Activated CD8-positive, alpha-beta T cell treated with anti-CD3 and anti-CD28 coated beads for 36 hours (primary cell): ENCODE data around the gene CRIM1. TPM values are rescaled to one million over a fixed set of nuclear protein-coding genes. Genes with fewer than 3 reads are reported as not detected.

ENCODE experiments used
- ATAC-seq: fragments of 200-7000 bp; cut with Tn5 transposase; one replicate; pipeline ENCODE4 v1.10.0; 2021; ENCODE audit warnings: mild to moderate bottlenecking, moderate library complexity
- CTCF ChIA-PET: fragments of 350-600 bp; sonication (Branson Sonifier 250); formaldehyde crosslinking; loops from one replicate; lab custom pipeline; 2021; ENCODE audit warnings: antibody characterized with exemption; lab: Charles Lee
- POLR2A ChIA-PET: fragments of 350-600 bp; sonication (Branson Sonifier 250); formaldehyde crosslinking; loops from one replicate; lab custom pipeline; 2021; ENCODE audit warnings: antibody characterized with exemption; lab: Charles Lee
- DNase-seq: peaks from one replicate; pipeline ENCODE4 v3.0.0-alpha.2; 2020
- H3K27ac Mint-ChIP-seq: one replicate; pipeline ENCODE4 v1.8.0; 2021; ENCODE audit warnings: mild to moderate bottlenecking, mixed read lengths
- H3K27me3 Mint-ChIP-seq: one replicate; pipeline ENCODE4 v1.8.0; 2021; ENCODE audit warnings: mixed read lengths
- H3K36me3 Mint-ChIP-seq: one replicate; pipeline ENCODE4 v1.8.0; 2021; ENCODE audit warnings: low read depth, mixed read lengths
- H3K4me1 Mint-ChIP-seq: one replicate; pipeline ENCODE4 v1.8.0; 2021; ENCODE audit warnings: low read depth, mixed read lengths
- H3K4me3 Mint-ChIP-seq: one replicate; pipeline ENCODE4 v1.8.0; 2021; ENCODE audit warnings: mild to moderate bottlenecking, moderate library complexity, mixed read lengths
- H3K9me3 Mint-ChIP-seq: one replicate; pipeline ENCODE4 v1.8.0; 2021; ENCODE audit warnings: mixed read lengths
- intact Hi-C: fragments of 100-400 bp; cut with micrococcal nuclease; formaldehyde crosslinking; loops from one replicate; pipeline ENCODE4 v1.10.0; 2022
- total RNA-seq, 2 experiments: library from RNA; stranded (reverse); gene quantifications; one replicate each; pipeline ENCODE4 v1.2.3, GENCODE V29; 2021
- TF ChIP-seq, protein P1 (sequence below): fragments of 200-600 bp; IDR thresholded peaks from one replicate; pipeline ENCODE4 v1.8.0; 2022; ENCODE audit warnings: antibody characterized with exemption, mild to moderate bottlenecking

The CRIM1 gene
- total RNA-seq, 2 experiments from 2014 or later: 14.4 to 15.9 TPM

DNA sequence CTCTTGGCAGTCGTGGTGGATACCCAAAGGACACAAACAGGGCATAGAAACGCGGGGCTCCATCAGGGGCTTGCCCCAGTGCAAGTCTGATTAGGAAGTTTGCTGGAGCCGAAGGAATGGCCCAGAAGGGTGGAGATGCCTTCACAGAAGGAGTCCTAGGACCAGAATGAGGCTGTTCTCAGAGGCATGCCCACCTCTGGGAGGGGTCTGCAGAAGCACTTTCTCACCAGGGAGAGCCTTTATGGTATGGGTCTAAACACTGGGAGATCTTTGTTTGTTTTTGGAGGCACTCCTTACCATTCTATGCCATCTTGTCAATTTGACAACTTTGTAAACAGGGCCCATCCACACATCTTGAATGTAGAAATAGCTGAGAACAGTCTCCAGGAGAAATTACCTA lies 75.0 kb downstream of the CRIM1 start:
- Mint-ChIP-seq H3K27ac (no peak overlapping the region), H3K36me3 (no peaks in the 10 kb centered on the region), H3K4me1 (no peaks in the 10 kb centered on the region), H3K4me3 (no peak overlapping the region), H3K27me3 (no peaks in the 10 kb centered on the region), H3K9me3 (no peaks in the 10 kb centered on the region)
- intact Hi-C loops: no loop called here
- POLR2A ChIA-PET: no interaction called here
- CTCF ChIA-PET: no interaction called here
- TF ChIP-seq, protein P1, sequence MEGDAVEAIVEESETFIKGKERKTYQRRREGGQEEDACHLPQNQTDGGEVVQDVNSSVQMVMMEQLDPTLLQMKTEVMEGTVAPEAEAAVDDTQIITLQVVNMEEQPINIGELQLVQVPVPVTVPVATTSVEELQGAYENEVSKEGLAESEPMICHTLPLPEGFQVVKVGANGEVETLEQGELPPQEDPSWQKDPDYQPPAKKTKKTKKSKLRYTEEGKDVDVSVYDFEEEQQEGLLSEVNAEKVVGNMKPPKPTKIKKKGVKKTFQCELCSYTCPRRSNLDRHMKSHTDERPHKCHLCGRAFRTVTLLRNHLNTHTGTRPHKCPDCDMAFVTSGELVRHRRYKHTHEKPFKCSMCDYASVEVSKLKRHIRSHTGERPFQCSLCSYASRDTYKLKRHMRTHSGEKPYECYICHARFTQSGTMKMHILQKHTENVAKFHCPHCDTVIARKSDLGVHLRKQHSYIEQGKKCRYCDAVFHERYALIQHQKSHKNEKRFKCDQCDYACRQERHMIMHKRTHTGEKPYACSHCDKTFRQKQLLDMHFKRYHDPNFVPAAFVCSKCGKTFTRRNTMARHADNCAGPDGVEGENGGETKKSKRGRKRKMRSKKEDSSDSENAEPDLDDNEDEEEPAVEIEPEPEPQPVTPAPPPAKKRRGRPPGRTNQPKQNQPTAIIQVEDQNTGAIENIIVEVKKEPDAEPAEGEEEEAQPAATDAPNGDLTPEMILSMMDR: no peak
- ATAC-seq (no peak), DNase-seq (no peak)

DNA sequence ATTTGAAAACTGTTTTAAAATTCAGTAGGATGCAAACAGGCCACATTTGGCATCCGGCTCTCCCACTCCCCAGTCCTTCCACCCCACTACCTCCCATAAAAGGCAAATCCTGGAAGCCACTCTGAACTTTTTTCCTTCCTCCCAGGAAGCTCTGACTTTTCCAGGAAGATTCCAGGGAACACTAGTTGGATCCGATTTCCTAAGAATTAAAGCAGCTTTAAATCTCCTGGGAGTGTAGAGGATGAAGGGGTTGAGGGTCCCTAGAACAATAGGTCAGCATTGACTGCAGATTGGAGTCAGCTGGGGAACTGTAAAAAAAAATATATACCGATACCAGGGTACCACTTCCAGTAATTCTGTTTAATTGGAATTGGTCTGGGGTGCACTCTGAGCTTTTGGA lies 76.9 kb downstream of the CRIM1 start:
- TF ChIP-seq, protein P1: no peak
- Mint-ChIP-seq H3K36me3 (no peaks in the 10 kb centered on the region), H3K9me3 (no peaks in the 10 kb centered on the region), H3K27me3 (peaks cover 1% of the 10 kb centered on the region), H3K4me3 (no peak overlapping the region), H3K27ac (no peak overlapping the region), H3K4me1 (no peaks in the 10 kb centered on the region)
- POLR2A ChIA-PET: no interaction called here
- ATAC-seq (no peak), DNase-seq (no peak)
- intact Hi-C loops: no loop called here
- CTCF ChIA-PET: no interaction called here

DNA sequence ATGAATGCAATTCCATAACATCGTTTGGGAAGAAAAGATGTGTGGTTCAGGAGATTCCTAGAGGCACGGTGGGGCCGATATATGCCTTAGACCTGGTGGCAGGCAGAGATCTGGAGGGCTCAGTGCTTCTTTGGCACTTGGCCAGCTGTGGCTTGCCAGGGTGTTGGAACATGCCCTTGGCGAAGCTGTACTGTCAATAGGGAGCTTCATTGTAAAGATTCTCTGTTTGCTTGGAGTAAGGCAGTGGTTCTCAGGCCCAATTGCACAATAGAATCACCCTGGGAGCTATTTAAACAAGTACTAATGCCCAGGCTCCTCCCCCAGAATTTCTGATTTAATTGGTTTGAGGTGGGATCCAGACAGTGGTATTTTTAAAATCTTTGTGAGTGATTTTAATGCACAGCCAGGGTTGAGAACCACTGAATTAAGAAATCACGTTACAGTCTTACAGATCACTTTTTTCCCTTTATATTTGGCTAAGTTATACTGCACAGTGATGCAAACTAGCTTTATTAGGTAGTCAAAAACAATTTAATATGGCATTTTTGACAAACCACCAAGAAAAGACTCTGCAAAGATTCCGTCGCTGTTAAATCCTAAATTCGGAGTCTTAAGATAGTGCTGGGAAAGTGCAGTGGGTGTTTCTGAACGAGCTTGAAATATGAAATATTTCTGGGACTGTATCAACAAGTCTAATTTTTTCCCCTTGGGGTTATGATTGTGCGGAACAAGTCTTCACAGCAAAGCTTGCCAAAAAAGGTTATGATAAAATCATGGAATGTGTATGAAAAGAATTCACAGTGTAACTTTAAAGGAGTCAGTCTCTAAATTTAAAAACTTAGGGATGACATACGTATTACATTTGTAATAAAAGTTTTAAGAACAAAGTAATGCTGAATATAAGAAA lies 78.0 kb downstream of the CRIM1 start:
- DNase-seq (no peak), ATAC-seq (no peak)
- H3K27ac Mint-ChIP-seq: no peak overlapping the region
- peaks cover 1% of the 10 kb centered on the region for H3K27me3 Mint-ChIP-seq
- H3K9me3 Mint-ChIP-seq: no peaks in the 10 kb centered on the region
- TF ChIP-seq, protein P1: no peak
- H3K36me3 Mint-ChIP-seq: no peaks in the 10 kb centered on the region
- POLR2A ChIA-PET: no interaction called here
- H3K4me1 Mint-ChIP-seq: no peaks in the 10 kb centered on the region
- H3K4me3 Mint-ChIP-seq: no peak overlapping the region
- intact Hi-C loops: no loop called here
- CTCF ChIA-PET: interaction anchor here (1.0 to 1.2 kb wide), 2 partner anchors 11 to 14 kb away, joined by 3 to 4 read pairs; no protein-coding TSS in a partner anchor

DNA sequence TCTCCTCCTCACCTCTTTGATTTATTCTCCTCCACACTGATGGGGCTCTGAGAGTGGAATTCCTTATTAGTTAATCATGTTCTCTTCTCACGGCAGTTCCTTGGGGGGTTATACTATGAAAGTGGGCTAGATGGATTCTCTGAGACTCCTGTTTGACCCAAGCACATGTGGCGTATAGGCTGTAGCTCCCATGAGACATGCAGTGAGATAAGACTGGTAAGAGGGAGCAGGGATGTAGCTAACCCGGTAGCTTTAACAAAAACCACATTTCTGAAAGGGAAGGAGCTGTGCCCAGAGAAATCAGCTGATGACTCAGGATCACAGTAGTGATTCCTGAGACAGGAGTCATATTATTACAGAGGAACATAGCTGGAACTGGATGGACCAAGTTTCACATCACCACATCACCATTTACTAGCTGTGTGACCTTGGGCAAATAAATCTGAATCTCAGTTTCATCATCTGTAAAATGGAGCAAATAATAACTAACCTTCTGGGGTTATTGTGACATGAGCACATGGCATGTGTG lies 82.9 kb downstream of the CRIM1 start:
- H3K27me3 Mint-ChIP-seq: peaks cover 4% of the 10 kb centered on the region
- POLR2A ChIA-PET: no interaction called here
- intact Hi-C loops: no loop called here

More for the DNA sequence above, 82.9 kb downstream of the CRIM1 start:
- TF ChIP-seq, protein P1: no peak
- no peak overlapping the region for H3K27ac Mint-ChIP-seq
- ATAC-seq (no peak), DNase-seq (no peak)
- peaks cover 16% of the 10 kb centered on the region for H3K36me3 Mint-ChIP-seq
- H3K9me3 Mint-ChIP-seq: no peaks in the 10 kb centered on the region
- CTCF ChIA-PET: interaction anchor here (1.4 kb wide), 1 partner anchor 17 kb away, joined by 4 read pairs; no protein-coding TSS in a partner anchor
- H3K4me1 Mint-ChIP-seq: peaks cover 9% of the 10 kb centered on the region
- no peak overlapping the region for H3K4me3 Mint-ChIP-seq
